OCI-LY3 (cell line): Measurements from ENCODE around the gene ADGRG2.

Experiments
- CTCF ChIP-seq: fragments of 200-600, 300-600 bp; sonication (generic); IDR thresholded peaks from 2 replicates; pipeline ENCODE4 v1.5.1; 2014; ENCODE audit warnings: antibody characterized with exemption, low read length, low read depth
- EZH2phosphoT487 ChIP-seq: fragments of 200-600 bp; shearing (Covaris generic); IDR thresholded peaks from 2 replicates; pipeline ENCODE4 v1.6.1; 2018; ENCODE audit warnings: antibody characterized with exemption, mixed run types, low read depth

GRCh38 chrX:19129694-19130093, 7.4 kb upstream of the ADGRG2 start:
- no peak for TF ChIP-seq CTCF
- no peak for TF ChIP-seq EZH2phosphoT487
